ENCODE data around the gene TTC9B.

TTC9B gene

GRCh38 chr19:40247735-40248262 is 29.6 kb upstream of the TTC9B start:
- no peak for DNase-seq

- no peak for DNase-seq
Observed at GRCh38 chr19:40247178-40247577, 29.0 kb upstream of the TTC9B start.

GRCh38 chr19:40246292-40247073 is 28.3 kb upstream of the TTC9B start:
- DNase-seq: no peak

GRCh38 chr19:40245506-40246128 is 27.4 kb upstream of the TTC9B start:
- no peak for DNase-seq

GRCh38 chr19:40244579-40245317 is 26.6 kb upstream of the TTC9B start:
- DNase-seq: no peak

- no peak for DNase-seq
Observed at GRCh38 chr19:40243181-40243580, 25.0 kb upstream of the TTC9B start.

- no peak for DNase-seq
Observed at GRCh38 chr19:40242480-40242879, 24.3 kb upstream of the TTC9B start.

GRCh38 chr19:40241809-40242384 is 23.7 kb upstream of the TTC9B start:
- DNase-seq: peak in 1 of 2 experiments; percentile 5

- DNase-seq: no peak
Observed at GRCh38 chr19:40241125-40241808, 23.1 kb upstream of the TTC9B start.

GRCh38 chr19:40240332-40240731 is 22.1 kb upstream of the TTC9B start:
- no peak for DNase-seq

- DNase-seq: no peak
Observed at GRCh38 chr19:40239415-40240226, 21.4 kb upstream of the TTC9B start.

GRCh38 chr19:40238775-40239174 is 20.6 kb upstream of the TTC9B start:
- DNase-seq: no peak

- no peak for DNase-seq
Observed at GRCh38 chr19:40237791-40238190, 19.6 kb upstream of the TTC9B start.

GRCh38 chr19:40236366-40236765 is 18.2 kb upstream of the TTC9B start:
- DNase-seq: no peak

- DNase-seq: no peak
Observed at GRCh38 chr19:40236026-40236355, 17.8 kb upstream of the TTC9B start.

- DNase-seq: no peak
Observed at GRCh38 chr19:40235238-40236025, 17.2 kb upstream of the TTC9B start.

- DNase-seq: no peak
Observed at GRCh38 chr19:40234429-40235237, 16.4 kb upstream of the TTC9B start.

GRCh38 chr19:40233811-40234389 is 15.7 kb upstream of the TTC9B start:
- no peak for DNase-seq

- DNase-seq: no peak
Observed at GRCh38 chr19:40232949-40233810, 15.0 kb upstream of the TTC9B start.

Data from Kasumi-1 (cell line).